GM12878 (cell line): ENCODE measurements around the gene MRRF. TPM values are rescaled to one million over a fixed set of nuclear protein-coding genes. Genes with fewer than 3 reads are reported as not detected.

ENCODE experiments used
- ATAC-seq: fragments of 200-7000 bp; cut with Tn5 transposase; 3 replicates; pipeline ENCODE4 v1.9.1; 2020; ENCODE audit warnings: mild to moderate bottlenecking, moderate library complexity
- BruUV-seq: library from RNA; stranded (reverse); fragments of 400-500 nt; replicated peaks from 2 replicates; lab custom pipeline; 2021; lab: Mats Ljungman, UMichigan
- CTCF ChIA-PET: fragments of 300-600 bp; sonication (Branson Sonifier 250); formaldehyde crosslinking; extraction: SDS; loops from one replicate; lab custom pipeline; 2021; ENCODE audit warnings: inconsistent platforms; lab: Yijun Ruan, JAX
- POLR2A ChIA-PET: fragments of 350-600 bp; formaldehyde crosslinking; extraction: SDS; loops from one replicate; lab custom pipeline; 2021; ENCODE audit warnings: inconsistent platforms; lab: Charles Lee
- RAD21 ChIA-PET: fragments of 300-600 bp; sonication (Branson Sonifier 250); formaldehyde crosslinking; loops from one replicate; lab custom pipeline; 2023; ENCODE audit warnings: antibody characterized with exemption; ENCODE audit not compliant: unreplicated experiment; lab: Charles Lee
- SMC1A ChIA-PET: fragments of 300-600 bp; sonication (Branson Sonifier 250); formaldehyde crosslinking; loops from one replicate; lab custom pipeline; 2023; ENCODE audit not compliant: unreplicated experiment, uncharacterized antibody; lab: Charles Lee
- DNase-seq: peaks from one replicate; pipeline ENCODE4 v3.0.0-alpha.2; 2011; ENCODE audit warnings: low read depth, low spot score
- FAIRE-seq: peaks from 3 replicates; lab custom pipeline; 2011; peaks lifted over from hg19 to GRCh38; lab: Jason Lieb, UNC
- H2AFZ ChIP-seq: 2 replicates; pipeline ENCODE4 v1.6.0; 2011; ENCODE audit warnings: low read depth, low read length, control low read depth; ENCODE audit not compliant: control insufficient read depth
- H3K27ac ChIP-seq: 2 replicates; pipeline ENCODE4 v1.5.1; 2011; ENCODE audit warnings: control low read depth; ENCODE audit not compliant: control insufficient read depth, insufficient read depth
- H3K27me3 ChIP-seq, 2 experiments: replicated peaks in 1 of 2; 2 replicates each; pipeline versions ENCODE4 v1.6.0 to v1.6.1; 2011; ENCODE audit warnings: low read length in 1 of 2; ENCODE audit not compliant: control insufficient read depth in 2 of 2, insufficient read depth in 2 of 2
- H3K36me3 ChIP-seq, 2 experiments: 2 replicates each; pipeline ENCODE4 v1.5.1; 2011; ENCODE audit warnings: low read length in 1 of 2; ENCODE audit not compliant: control insufficient read depth in 2 of 2, insufficient read depth in 2 of 2
- H3K4me1 ChIP-seq: 2 replicates; pipeline ENCODE4 v1.6.1; 2011; ENCODE audit warnings: mild to moderate bottlenecking, low read length, moderate library complexity, mixed read lengths; ENCODE audit not compliant: control insufficient read depth, insufficient read depth
- H3K4me2 ChIP-seq: 2 replicates; pipeline ENCODE4 v1.6.0; 2011; ENCODE audit warnings: control low read depth; ENCODE audit not compliant: control insufficient read depth, insufficient read depth
- H3K4me3 ChIP-seq: fragments of 200-600 bp; sonication (generic); 2 replicates; pipeline ENCODE4 v1.5.1; 2016
- H3K79me2 ChIP-seq: 2 replicates; pipeline ENCODE4 v1.6.0; 2011; ENCODE audit warnings: low read length; ENCODE audit not compliant: control insufficient read depth, insufficient read depth
- H3K9ac ChIP-seq: 2 replicates; pipeline ENCODE4 v1.8.0; 2011; ENCODE audit warnings: low read length, control low read depth, mixed read lengths; ENCODE audit not compliant: control insufficient read depth, insufficient read depth
- H3K9me3 ChIP-seq: replicated peaks from 3 replicates; pipeline ENCODE4 v1.5.1; 2011; ENCODE audit warnings: mild to moderate bottlenecking, low read length; ENCODE audit not compliant: control insufficient read depth, insufficient read depth
- H4K20me1 ChIP-seq: 2 replicates; pipeline ENCODE4 v1.6.0; 2011; ENCODE audit not compliant: control insufficient read depth, insufficient read depth
- CREM ChIP-seq: IDR thresholded peaks from 2 replicates; pipeline ENCODE4 v1.6.1; 2014; ENCODE audit warnings: antibody characterized with exemption, low read depth
- CTCF ChIP-seq, 3 experiments: IDR thresholded peaks in 2 of 3; conservative IDR thresholded peaks in 1 of 3; 2 replicates each; pipeline ENCODE4 v1.5.1; 2011; ENCODE audit warnings: low read depth in 3 of 3, low read length in 3 of 3, mild to moderate bottlenecking in 3 of 3, control low read depth in 2 of 3, moderate library complexity in 2 of 3, inconsistent platforms in 1 of 3, mixed read lengths in 1 of 3; ENCODE audit not compliant: control insufficient read depth in 2 of 3, insufficient read depth in 1 of 3; ENCODE audit errors: extremely low read depth in 1 of 3
- FOS ChIP-seq: IDR thresholded peaks from 3 replicates; pipeline ENCODE4 v1.6.1; 2011; ENCODE audit warnings: borderline replicate concordance; ENCODE audit not compliant: insufficient read length; ENCODE audit errors: extremely low read depth
- KDM1A ChIP-seq: fragments of 200-600 bp; sonication (generic); IDR thresholded peaks from 2 replicates; pipeline ENCODE4 v1.6.1; 2016; ENCODE audit warnings: borderline replicate concordance
- NFXL1 ChIP-seq: fragments of 450-650 bp; IDR thresholded peaks from 2 replicates; pipeline ENCODE4 v1.6.1; 2017; ENCODE audit warnings: antibody characterized with exemption, mild to moderate bottlenecking, borderline replicate concordance
- PML ChIP-seq: IDR thresholded peaks from 2 replicates; pipeline ENCODE4 v1.6.1; 2012; ENCODE audit warnings: low read length, inconsistent platforms
- RELA ChIP-seq: fragments of 450-650 bp; IDR thresholded peaks from 2 replicates; pipeline ENCODE4 v1.8.0; 2014; ENCODE audit warnings: borderline replicate concordance; ENCODE audit not compliant: partially characterized antibody
- RELB ChIP-seq: fragments of 450-650 bp; IDR thresholded peaks from 2 replicates; pipeline ENCODE4 v1.6.1; 2017; ENCODE audit warnings: low read depth, mild to moderate bottlenecking, moderate library complexity
- RUNX3 ChIP-seq: IDR thresholded peaks from 2 replicates; pipeline ENCODE4 v1.6.1; 2012; ENCODE audit warnings: low read length, inconsistent platforms
- SMAD5 ChIP-seq: IDR thresholded peaks from 2 replicates; pipeline ENCODE4 v1.6.1; 2016; ENCODE audit warnings: antibody characterized with exemption, low read depth
- STAT3 ChIP-seq: IDR thresholded peaks from 2 replicates; pipeline ENCODE4 v1.6.1; 2011; ENCODE audit warnings: low read depth, low read length, improper control_type of control experiment
- USF1 ChIP-seq: IDR thresholded peaks from 2 replicates; pipeline ENCODE4 v1.6.1; 2011; ENCODE audit warnings: borderline replicate concordance, low read depth, mild to moderate bottlenecking, moderate library complexity, mixed read lengths, low read length; ENCODE audit not compliant: insufficient read depth; ENCODE audit errors: extremely low read length
- ZNF207 ChIP-seq: fragments of 450-650 bp; IDR thresholded peaks from 2 replicates; pipeline ENCODE4 v1.6.1; 2014; ENCODE audit warnings: antibody characterized with exemption, mild to moderate bottlenecking, borderline replicate concordance
- ZNF274 ChIP-seq: IDR thresholded peaks from one replicate; pipeline ENCODE4 v1.8.0; 2011; ENCODE audit not compliant: insufficient read length, insufficient read depth
- WGBS: methylation state at CpG from one replicate; pipeline ENCODE4 v1.1.6; 2016; ENCODE audit warnings: low lambda C conversion rate; ENCODE audit not compliant: insufficient replicate concordance, insufficient coverage; ENCODE audit errors: missing lambda C conversion rate; 5-methylcytosine and 5-hydroxymethylcytosine counted together
- in situ Hi-C: fragments of 300-500 bp; cut with MboI; formaldehyde crosslinking; loops from 9 replicates; pipeline ENCODE4 v1.14.3; 2018; ENCODE audit warnings: mixed read lengths
- intact Hi-C: fragments of 100-400 bp; cut with micrococcal nuclease; formaldehyde crosslinking; loops from one replicate; pipeline ENCODE4 v1.14.2; 2022; ENCODE audit not compliant: unreplicated experiment
- polyA plus RNA-seq, 11 experiments: library from polyadenylated mRNA; depleted of rRNA in 4 of 11; unstranded in 6 of 11; stranded (reverse) in 5 of 11; fragments of >200 nt; fragmentation: Nextera tagmentation in 4 of 11; fragmentation: Illumina TruSeq in 1 of 11; extraction: Ambion mirVana in 4 of 11; extraction: Trizol in 1 of 11; gene quantifications; 1 replicate in 1 of 11; 2 replicates in 10 of 11; pipeline versions ENCODE4 v1.2.1 to v1.2.3, GENCODE V29; 2011 to 2016; ENCODE audit warnings: inconsistent platforms in 2 of 11, missing spikeins in 2 of 11, low read depth in 1 of 11
- total RNA-seq, 4 experiments: library from RNA; depleted of rRNA in 3 of 4; stranded (reverse); fragments of >200 nt in 3 of 4; fragmentation: Illumina TruSeq in 1 of 4; extraction: Trizol in 1 of 4; gene quantifications; 2 replicates each; pipeline versions ENCODE4 v1.2.1 to v1.2.3, GENCODE V29; 2013 to 2021

MRRF gene
- total and polyA plus RNA-seq, 10 of the 15 experiments (the other 5 are each of a cell fraction or from before 2014, with no cell fraction given): 64.8 to 112 (median 76.4) TPM

- Histone ChIP-seq H3K4me1 (no peaks in the 10 kb centered on the region), H3K4me3 (no peak overlapping the region), H4K20me1 (no peaks in the 10 kb centered on the region), H3K36me3 (peaks cover 5 to 15% of the 10 kb centered on the region in 2 experiments; a peak in 3 of 4 replicates), H2AFZ (no peak overlapping the region), H3K27me3 (no peaks in the 10 kb centered on the region), H3K9me3 (no peaks in the 10 kb centered on the region), H3K27ac (no peak overlapping the region), H3K79me2 (no peaks in the 10 kb centered on the region), H3K9ac (no peak overlapping the region), H3K4me2 (no peak overlapping the region)
- intact Hi-C loops (no loop called here), in situ Hi-C loops (no loop called here)
- ChIA-PET CTCF (interaction anchor here (0.6 to 1.8 kb wide), 2 partner anchors 208 to 637 kb away, joined by 3 to 5 read pairs; no protein-coding TSS in a partner anchor), POLR2A (no interaction called here), RAD21 (no interaction called here), SMC1A (no interaction called here)
- DNase-seq (no peak), ATAC-seq (no peak), FAIRE-seq (no peak)
- BruUV-seq: no TSS peak
- TF ChIP-seq FOS (no peak), ZNF207 (no peak), CREM (no peak), RUNX3 (no peak), STAT3 (no peak), NFXL1 (no peak), ZNF274 (no peak), KDM1A (no peak), SMAD5 (no peak), RELA (no peak)
- WGBS: 88% methylated on average over 5 of the region's 5 CpGs
Observed at GRCh38 chr9:122307061-122307460, 42.4 kb downstream of the MRRF start.

- no TSS peak for BruUV-seq
- RAD21 ChIA-PET: no interaction called here
- TF ChIP-seq USF1 (no peak), RELB (no peak), CTCF (IDR thresholded peaks at IDR 0.05 in 2 of 3, conservative IDR thresholded peaks at IDR 0.05 in 1 of 3; ENCODE audit: control insufficient read depth in 2 of 3, extremely low read depth in 1 of 3, insufficient read depth in 1 of 3, low read depth in 3 of 3, low read length in 3 of 3) (no peak), SMAD5 (no peak), PML (no peak)
Observed at GRCh38 chr9:122307925-122308324, 43.2 kb downstream of the MRRF start.

More at GRCh38 chr9:122307925-122308324, 43.2 kb downstream of the MRRF start:
- H3K27ac ChIP-seq: no peak overlapping the region
- no peaks in the 10 kb centered on the region for H3K4me1 ChIP-seq
- no peaks in the 10 kb centered on the region for H3K9me3 ChIP-seq
- FAIRE-seq: no peak
- no peak overlapping the region for H3K9ac ChIP-seq
- no peak for DNase-seq
- no peak overlapping the region for H3K4me3 ChIP-seq
- peaks cover 7 to 14% of the 10 kb centered on the region in 2 experiments for H3K36me3 ChIP-seq
- POLR2A ChIA-PET: interaction anchor here (0.7 kb wide), 1 partner anchor 923 kb away, joined by 9 read pairs; no protein-coding TSS in a partner anchor
- H2AFZ ChIP-seq: no peak overlapping the region
- SMC1A ChIA-PET: no interaction called here
- H4K20me1 ChIP-seq: no peaks in the 10 kb centered on the region
- CTCF ChIA-PET: interaction anchor here (0.9 kb wide), 1 partner anchor 27 kb away, joined by 3 read pairs; no protein-coding TSS in a partner anchor
- ATAC-seq: no peak
- intact Hi-C loops: no loop called here
- H3K4me2 ChIP-seq: no peak overlapping the region
- H3K79me2 ChIP-seq: no peaks in the 10 kb centered on the region
- 100% methylated on average over 1 of the region's 1 CpG for WGBS
- no peaks in the 10 kb centered on the region for H3K27me3 ChIP-seq
- in situ Hi-C loops: no loop called here
